SK-N-DZ (cell line): ENCODE data around the gene CD79A. TPM values are rescaled to one million over a fixed set of nuclear protein-coding genes. Genes with fewer than 3 reads are reported as not detected.
A peak's percentile ranks its signal among the peaks of the same experiment; 100 is the strongest.

Experiments
- DNase-seq: peaks from one replicate; pipeline ENCODE4 v3.0.0-alpha.2; 2015; ENCODE audit warnings: low spot score
- polyA plus RNA-seq, 2 experiments: library from polyadenylated mRNA; depleted of rRNA; stranded (reverse); fragments of >200 nt; gene quantifications; 2 replicates each; pipeline ENCODE4 v1.2.3, GENCODE V29; 2014

The CD79A gene
- 0.15 TPM in 1 of 2 replicates, not detected in the other for polyA plus RNA-seq (2014; cell fraction: cytosol; rRNA removed)
- not detected in 2 replicates for polyA plus RNA-seq (2014; cell fraction: nucleus; rRNA removed)

- no peak for DNase-seq
Measured at GRCh38 chr19:41876847-41877832, at the start of gene CD79A. CD79A (plus strand) TSS chr19:41877279; CDS start chr19:41877305, 26 bp downstream.

- no peak for DNase-seq
Measured at GRCh38 chr19:41837981-41838708, 38.9 kb upstream of the CD79A start.

DNA sequence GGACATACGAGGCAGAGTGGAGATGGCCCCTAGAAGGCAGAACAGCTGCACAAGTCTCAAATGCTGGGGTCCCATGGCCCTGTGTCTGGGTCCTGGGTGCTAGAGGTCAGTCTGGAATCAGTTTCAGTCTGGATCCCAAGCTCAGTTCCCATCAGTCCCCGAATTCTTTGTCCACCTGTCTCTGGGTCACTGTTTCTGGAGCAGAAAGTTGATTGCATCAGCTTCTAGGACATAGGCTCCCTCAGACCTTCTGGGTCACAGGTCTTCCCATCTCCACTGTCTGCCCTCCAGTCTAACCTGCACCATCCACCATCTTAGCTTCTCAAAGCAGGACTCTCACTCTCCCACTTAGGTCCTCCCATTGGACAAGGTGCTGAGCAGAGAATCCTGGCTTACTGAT, 37.9 kb upstream of the CD79A start:
- no peak for DNase-seq

DNA sequence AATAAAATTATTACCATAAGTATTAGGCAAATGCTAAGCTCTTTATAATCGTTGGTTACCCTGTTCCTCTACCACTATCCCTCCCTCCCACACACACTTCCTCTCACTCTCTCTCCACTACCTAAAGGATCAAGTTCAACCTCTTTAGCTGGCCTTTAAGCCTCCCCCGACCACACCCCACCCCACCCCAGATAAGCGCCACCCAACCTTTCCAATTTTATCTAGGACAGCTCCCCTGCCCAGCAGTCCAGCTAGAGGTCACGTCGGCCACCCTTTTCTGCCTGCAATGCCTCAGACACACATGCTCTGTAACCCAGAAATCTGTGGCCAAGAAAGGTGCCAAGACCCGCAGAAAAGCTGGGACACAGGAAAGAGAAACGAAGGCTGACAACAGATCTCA, 33.7 kb upstream of the CD79A start:
- no peak for DNase-seq

DNA sequence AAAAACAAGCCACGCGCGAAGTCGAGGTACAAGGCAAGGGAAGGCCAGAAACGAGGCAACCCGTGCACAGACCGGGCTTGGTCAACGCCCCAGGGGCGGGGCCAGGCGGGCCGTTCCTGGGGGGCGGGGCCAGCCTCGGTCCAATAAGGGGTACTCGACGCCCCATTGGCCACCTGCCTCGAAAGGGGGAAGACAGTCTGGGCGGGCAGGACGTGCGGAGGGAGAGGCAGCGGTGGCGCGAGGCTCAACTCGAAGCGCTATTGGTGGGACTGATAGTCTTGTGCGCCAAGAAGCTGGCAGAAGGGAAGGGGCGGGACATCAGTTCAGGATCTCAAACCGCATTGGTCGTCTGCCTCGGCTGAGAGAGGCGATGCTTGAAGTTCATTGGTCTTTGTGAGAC, 32.5 kb upstream of the CD79A start, which contains the start of gene LYPD4:
TSS of gene LYPD4 (minus strand) at position 83 of the 400 bp plus-strand sequence. CDS start 5,398 bp downstream, outside the sequence.
- DNase-seq = no peak

DNA sequence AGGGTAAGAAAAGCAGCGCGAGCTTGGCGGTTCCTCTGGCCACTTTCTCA, 32.3 kb upstream of the CD79A start, which contains the start of gene DMRTC2:
TSS of gene DMRTC2 (plus strand) at position 42 of the 50 bp plus-strand sequence. CDS start 2,387 bp downstream, outside the sequence.
- DNase-seq = no peak

DNA sequence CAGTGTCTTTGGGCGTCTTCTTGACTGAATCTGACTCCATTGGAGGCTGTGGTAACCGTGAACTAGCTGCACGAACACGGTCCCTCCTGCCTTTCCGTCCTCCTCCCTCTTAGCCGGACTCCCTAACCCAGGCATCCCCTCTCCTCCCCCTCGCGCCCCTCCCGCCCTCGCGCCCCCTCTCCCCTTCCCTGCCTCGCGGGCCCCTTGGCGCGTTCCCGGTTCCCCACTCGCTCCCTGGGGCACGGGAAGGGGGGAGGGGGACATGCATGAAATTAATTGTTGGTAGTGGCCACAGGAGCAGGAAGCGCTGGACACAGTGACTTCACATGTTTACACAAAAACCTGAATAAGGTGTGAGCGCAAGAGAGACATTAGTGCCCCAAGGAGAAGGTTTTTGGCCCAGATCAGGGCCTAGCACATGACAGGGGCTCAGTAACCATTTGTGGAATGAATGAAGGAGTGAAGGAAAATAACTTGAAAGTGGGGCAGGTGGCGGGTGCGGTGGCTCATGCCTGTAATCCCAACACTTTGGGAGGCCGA, 32.0 kb upstream of the CD79A start:
- DNase-seq = no peak

- DNase-seq = no peak
Measured at GRCh38 chr19:41847351-41848105, 29.6 kb upstream of the CD79A start.

- no peak for DNase-seq
Measured at GRCh38 chr19:41848666-41849065, 28.4 kb upstream of the CD79A start.

GRCh38 chr19:41849067-41849466, 28.0 kb upstream of the CD79A start:
- DNase-seq = no peak

DNA sequence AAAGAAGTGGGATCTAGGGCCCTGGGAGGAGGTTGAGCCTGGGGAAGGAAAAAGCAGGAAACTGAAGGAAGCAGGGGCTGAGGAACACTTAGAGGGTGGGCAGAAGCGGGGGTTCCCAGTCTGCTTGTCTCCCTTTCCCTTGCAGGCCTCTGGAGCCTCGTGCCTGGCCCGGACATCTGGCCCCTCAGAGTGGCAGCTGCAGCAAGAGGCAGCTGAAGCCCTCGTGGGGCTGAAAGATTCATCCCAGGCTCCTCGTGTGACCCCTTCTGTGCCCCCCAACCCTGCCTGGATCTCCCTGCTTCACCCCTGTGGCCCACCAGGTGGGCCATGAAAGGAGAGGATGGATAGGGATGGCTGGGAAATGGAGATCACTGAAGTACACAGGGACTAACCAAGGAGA, 26.7 kb upstream of the CD79A start:
- DNase-seq = no peak

DNA sequence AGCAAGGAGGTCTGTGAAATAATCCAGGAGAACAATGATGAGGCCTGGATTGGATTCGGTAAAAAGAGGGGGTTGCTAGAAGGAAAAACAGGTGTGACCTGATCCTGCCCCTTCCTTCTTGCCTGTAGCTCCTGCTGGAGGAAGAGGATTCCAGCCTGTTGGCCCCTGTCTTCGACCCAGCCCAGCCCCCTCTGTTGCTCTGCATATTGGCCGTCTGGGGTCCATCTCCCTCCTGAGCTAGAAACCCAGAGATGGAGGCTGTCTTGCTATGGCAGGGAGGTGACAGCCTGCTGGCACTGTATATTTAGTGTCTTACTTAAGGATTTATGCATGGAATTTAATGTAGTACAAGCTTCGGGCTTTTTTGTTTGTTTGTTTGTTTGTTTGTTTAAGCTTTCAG, 25.6 kb upstream of the CD79A start:
- DNase-seq = no peak

DNA sequence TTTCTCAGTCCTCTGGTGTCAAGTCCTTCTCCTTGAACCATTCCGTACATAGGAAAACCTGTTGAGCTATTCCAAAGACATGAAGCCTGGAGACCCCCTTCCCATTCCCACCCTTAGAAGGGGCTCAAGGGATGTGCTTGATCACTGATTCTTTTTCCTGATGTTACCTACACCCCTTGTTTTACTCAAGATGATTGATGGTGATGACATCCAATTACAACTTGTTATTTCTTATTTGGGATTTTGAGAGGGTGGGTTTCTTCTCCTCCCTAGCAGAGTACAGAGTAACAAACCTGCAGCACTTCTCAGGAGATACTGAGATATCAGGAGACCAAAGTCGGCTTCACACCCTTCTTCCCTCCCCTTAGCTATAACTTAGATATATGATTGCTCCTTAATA, 23.7 kb upstream of the CD79A start:
- DNase-seq = no peak

DNA sequence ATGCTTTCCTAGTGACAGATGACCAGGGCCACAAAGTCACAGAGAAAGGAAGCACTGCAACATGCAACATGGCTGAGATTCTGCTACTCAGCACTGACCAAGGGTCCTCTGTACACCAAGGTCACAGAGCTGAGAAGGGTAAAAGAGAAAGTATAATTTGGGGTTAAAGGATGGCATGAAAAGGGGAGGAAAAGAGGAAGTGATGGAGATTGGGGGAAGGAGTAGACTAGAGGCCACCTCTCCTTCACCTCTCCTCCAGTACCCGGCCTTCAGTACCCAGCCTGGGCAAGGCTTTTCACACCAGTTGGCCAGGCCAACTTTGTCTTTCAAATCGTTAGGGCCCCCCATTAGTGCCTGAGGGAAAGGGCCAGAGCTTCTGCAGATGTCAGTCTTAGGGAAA, 23.3 kb upstream of the CD79A start:
- no peak for DNase-seq

- no peak for DNase-seq
Measured at GRCh38 chr19:41859213-41859617, 17.9 kb upstream of the CD79A start.

DNA sequence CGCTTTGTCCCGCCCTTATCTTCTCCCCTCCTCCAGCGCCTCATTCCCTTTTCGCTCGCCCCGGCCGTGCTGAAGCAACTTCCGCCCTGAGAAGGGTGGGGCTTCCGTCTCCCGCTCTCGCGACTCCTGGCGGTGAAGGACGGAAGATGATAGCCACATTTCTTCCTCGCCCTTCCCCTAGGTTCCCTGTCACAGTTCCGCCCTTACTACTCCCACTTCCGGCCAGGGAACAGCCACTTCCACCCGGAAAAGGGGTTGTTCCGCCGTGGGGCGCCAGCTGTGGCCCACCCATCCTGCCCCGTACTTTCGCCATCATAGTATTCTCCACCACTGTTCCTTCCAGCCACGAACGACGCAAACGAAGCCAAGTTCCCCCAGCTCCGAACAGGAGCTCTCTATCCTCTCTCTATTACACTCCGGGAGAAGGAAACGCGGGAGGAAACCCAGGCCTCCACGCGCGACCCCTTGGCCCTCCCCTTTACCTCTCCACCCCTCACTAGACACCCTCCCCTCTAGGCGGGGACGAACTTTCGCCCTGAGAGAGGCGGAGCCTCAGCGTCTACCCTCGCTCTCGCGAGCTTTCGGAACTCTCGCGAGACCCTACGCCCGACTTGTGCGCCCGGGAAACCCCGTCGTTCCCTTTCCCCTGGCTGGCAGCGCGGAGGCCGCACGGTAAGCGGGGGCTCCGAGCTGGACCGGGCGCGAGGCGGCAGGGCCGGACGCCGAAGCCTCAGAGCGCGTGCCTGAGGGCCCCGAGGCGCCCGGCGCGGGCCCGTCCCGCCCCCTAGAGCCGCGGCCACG, 17.3 kb upstream of the CD79A start, which contains the start of gene RPS19:
TSS of gene RPS19 (plus strand) at position 638 of the 801 bp plus-strand sequence. CDS start 520 bp downstream, outside the sequence.
- DNase-seq = peak; percentile 98

DNA sequence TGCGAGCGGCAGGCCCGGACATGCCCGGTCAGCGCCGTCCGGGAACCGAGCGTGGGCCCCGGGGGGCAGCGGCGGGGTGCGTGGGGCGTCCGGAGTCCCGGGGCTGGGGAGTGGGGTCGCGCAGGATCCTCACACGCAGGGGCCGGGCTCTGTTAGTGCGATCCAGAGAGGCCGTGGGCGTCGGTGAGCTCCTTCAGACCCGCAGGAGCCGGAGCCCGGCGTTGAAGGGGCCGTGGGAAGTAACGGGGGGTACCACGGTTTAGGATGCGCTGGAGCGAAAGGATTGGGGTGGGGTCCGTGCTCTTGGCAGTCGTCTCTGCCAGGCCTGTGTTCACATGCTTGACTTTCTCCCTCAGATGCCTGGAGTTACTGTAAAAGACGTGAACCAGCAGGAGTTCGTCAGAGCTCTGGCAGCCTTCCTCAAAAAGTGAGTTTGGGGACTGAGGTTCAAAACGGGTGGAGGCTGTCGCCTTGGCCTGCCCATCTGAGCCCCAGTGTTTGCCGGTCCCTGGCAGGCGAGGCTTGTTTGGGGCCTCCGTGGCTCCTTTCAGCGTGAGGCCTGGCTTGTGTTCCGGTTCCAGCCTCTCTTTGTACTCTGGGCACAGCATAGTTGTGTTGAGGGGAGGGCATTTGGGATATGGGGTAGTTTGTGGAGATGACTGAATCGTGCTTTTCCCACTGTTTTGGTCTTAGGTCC, 16.5 kb upstream of the CD79A start:
- no peak for DNase-seq

- DNase-seq = no peak
Measured at GRCh38 chr19:41861116-41861768, 15.8 kb upstream of the CD79A start.

GRCh38 chr19:41861846-41862245, 15.2 kb upstream of the CD79A start:
- no peak for DNase-seq
